Left ventricle myocardium inferior (tissue), 1 donor: ENCODE measurements around the gene NINJ2. TPM values are rescaled to one million over a fixed set of nuclear protein-coding genes. Genes with fewer than 3 reads are reported as not detected.

Experiments used
- DNase-seq: peaks from one replicate; pipeline ENCODE4 v3.0.0-alpha.2; 2020
- H3K27ac ChIP-seq: fragments of 200-600 bp; replicated peaks from 2 replicates; pipeline ENCODE4 v1.8.0; 2021
- H3K27me3 ChIP-seq: fragments of 200-600 bp; 2 replicates; pipeline ENCODE4 v1.8.0; 2021; ENCODE audit warnings: low read depth
- H3K36me3 ChIP-seq: fragments of 200-600 bp; 2 replicates; pipeline ENCODE4 v1.8.0; 2021
- H3K4me1 ChIP-seq: fragments of 200-600 bp; 2 replicates; pipeline ENCODE4 v1.8.0; 2021
- H3K4me3 ChIP-seq: fragments of 200-600 bp; 2 replicates; pipeline ENCODE4 v1.8.0; 2021; ENCODE audit warnings: mild to moderate bottlenecking, moderate library complexity
- H3K9me3 ChIP-seq: fragments of 200-600 bp; replicated peaks from 2 replicates; pipeline ENCODE4 v1.8.0; 2021
- intact Hi-C: fragments of 100-400 bp; cut with micrococcal nuclease; formaldehyde crosslinking; loops from one replicate; pipeline ENCODE4 v1.11.0; 2022
- total RNA-seq: library from RNA; stranded (reverse); fragmentation: NEBNext Ultra II Directional; extraction: Animal tissue kit (Norgen Biotek cat#: 25700); gene quantifications from one replicate; pipeline ENCODE4 v1.2.1, GENCODE V29; 2021
- TF ChIP-seq, protein P1 (sequence below): fragments of 200-600 bp; IDR thresholded peaks from 2 replicates; pipeline ENCODE4 v1.8.0; 2021; ENCODE audit warnings: antibody characterized with exemption, mild to moderate bottlenecking, borderline replicate concordance
- donor health status: DM: no; HTN: yes; CAD: no; lungs with severe emphysema.

The NINJ2 gene
- total RNA-seq, 1 donor from 2014 or later: 4.6 TPM

DNA sequence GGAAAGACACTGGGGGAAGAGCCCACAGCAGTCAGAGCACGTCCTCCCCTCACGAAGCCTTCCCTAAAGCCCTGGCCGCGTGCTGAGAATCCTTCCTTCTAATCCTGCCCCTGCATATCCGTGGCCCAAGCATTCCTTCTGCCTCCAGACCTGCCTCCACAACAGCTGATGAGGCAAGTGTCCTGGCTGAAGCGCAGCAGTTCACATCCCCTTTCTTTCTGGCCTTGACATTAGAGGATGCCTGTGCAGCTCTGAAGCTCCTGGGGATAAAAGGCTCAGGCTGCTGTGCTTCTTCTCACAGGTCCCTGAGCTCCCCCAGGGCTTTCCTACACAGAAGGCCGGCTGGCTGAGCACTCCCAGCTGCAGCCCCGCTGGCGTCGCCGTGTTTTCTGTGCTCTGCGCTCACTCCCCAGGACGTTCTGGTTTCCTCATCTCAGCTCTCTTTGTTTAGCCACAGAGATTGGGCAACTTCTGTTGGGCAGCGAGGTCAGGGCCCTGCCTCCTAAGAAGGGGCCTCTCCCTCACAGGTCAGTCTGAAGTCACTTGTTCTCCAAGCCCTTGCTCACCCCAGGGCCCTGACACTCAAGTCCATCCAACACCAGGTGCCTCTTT, 45.8 kb downstream of the NINJ2 start:
- no peaks in the 10 kb centered on the region for H3K36me3 ChIP-seq
- H3K4me3 ChIP-seq: no peak overlapping the region
- H3K27ac ChIP-seq: peak overlapping the region; percentile 79
- H3K4me1 ChIP-seq: peaks cover 95% of the 10 kb centered on the region
- TF ChIP-seq, protein P1, sequence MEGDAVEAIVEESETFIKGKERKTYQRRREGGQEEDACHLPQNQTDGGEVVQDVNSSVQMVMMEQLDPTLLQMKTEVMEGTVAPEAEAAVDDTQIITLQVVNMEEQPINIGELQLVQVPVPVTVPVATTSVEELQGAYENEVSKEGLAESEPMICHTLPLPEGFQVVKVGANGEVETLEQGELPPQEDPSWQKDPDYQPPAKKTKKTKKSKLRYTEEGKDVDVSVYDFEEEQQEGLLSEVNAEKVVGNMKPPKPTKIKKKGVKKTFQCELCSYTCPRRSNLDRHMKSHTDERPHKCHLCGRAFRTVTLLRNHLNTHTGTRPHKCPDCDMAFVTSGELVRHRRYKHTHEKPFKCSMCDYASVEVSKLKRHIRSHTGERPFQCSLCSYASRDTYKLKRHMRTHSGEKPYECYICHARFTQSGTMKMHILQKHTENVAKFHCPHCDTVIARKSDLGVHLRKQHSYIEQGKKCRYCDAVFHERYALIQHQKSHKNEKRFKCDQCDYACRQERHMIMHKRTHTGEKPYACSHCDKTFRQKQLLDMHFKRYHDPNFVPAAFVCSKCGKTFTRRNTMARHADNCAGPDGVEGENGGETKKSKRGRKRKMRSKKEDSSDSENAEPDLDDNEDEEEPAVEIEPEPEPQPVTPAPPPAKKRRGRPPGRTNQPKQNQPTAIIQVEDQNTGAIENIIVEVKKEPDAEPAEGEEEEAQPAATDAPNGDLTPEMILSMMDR: no peak
- H3K27me3 ChIP-seq: no peaks in the 10 kb centered on the region
- no peaks in the 10 kb centered on the region for H3K9me3 ChIP-seq
- DNase-seq: peak; percentile 74
- intact Hi-C loops: no loop called here

DNA sequence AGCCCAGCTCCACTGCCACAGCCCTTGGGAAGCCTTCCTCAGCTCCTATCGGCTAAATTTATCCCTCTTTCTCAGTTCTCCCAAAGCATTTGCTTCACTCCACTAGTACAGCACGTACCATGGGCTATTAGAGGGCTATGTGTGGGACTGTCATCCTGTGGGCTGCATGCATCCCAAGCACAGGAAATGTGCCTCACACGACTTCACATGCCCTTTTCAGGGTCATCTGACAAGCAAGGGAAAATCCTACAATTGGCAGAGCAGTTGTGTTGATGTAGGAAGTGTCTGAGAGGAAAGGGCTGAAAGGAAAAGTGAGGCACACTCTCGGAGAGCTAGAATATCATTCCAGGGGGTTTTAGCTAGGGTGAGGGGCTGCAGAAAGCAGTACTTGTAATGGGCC, 47.6 kb downstream of the NINJ2 start:
- intact Hi-C loops: no loop called here
- no peak overlapping the region for H3K4me3 ChIP-seq
- no peaks in the 10 kb centered on the region for H3K9me3 ChIP-seq
- TF ChIP-seq, protein P1: no peak
- H3K27ac ChIP-seq: peak overlapping the region; percentile 79
- DNase-seq: peak; percentile 33
- peaks cover 88% of the 10 kb centered on the region for H3K4me1 ChIP-seq
- H3K36me3 ChIP-seq: no peaks in the 10 kb centered on the region
- no peaks in the 10 kb centered on the region for H3K27me3 ChIP-seq

DNA sequence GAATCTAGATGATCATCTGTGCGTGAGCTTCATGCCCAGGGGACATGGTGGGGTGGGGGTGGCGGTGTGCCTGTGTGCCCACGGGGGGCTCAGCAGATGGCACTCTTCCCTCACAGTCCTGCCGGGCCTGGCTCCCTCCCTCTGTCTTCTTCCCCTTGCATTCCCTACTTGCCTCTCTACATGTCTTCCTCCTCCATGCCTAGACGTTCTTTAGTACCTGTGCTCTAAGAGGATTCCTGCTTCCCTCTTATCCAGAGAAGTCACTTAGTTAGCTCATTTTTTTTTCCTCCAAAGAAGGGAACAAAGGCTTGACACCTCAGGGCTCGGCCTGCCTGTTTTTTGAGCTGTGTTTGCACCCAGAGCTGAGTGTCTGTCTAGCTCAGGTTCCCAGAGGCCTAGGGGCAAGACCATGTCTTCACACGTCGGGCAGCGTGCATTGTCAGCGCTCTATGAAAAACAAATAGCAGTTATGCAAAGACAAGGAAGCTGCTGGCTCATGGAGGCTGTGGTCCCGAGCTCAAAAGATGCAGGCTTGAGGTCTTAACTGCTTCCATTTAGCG, 48.8 kb downstream of the NINJ2 start:
- intact Hi-C loops: no loop called here
- peak; percentile 42 for DNase-seq

DNA sequence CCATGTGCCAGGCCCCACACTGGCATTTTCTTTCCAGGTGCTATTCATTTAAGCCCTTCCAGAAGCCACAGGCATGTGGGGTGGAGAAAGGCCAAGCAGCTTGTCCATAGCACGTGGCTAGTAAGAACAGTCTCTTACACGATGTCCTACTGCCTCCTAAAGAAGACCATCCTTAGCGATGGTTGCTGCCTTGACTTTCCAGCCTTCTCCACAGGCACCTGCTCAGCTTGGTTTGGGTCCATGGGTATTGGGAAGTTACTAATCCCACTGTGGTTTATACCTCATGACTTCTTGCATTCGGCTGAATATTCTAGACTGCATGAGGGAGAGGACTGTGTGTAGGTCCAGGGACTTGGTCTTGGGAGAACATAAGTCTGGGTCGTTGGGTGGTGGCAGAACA, 49.2 kb downstream of the NINJ2 start:
- TF ChIP-seq, protein P1: no peak
- DNase-seq: no peak
- no peak overlapping the region for H3K4me3 ChIP-seq
- no peaks in the 10 kb centered on the region for H3K9me3 ChIP-seq
- no peaks in the 10 kb centered on the region for H3K27me3 ChIP-seq
- no peaks in the 10 kb centered on the region for H3K36me3 ChIP-seq
- peak overlapping the region; percentile 79 for H3K27ac ChIP-seq
- intact Hi-C loops: no loop called here
- H3K4me1 ChIP-seq: peaks cover 88% of the 10 kb centered on the region

More for the DNA sequence above, 48.8 kb downstream of the NINJ2 start:
- TF ChIP-seq, protein P1: peak; percentile 35
- Histone ChIP-seq H3K4me3 (no peak overlapping the region), H3K27ac (peak overlapping the region; percentile 79), H3K36me3 (no peaks in the 10 kb centered on the region), H3K27me3 (no peaks in the 10 kb centered on the region), H3K9me3 (no peaks in the 10 kb centered on the region), H3K4me1 (peaks cover 88% of the 10 kb centered on the region)

DNA sequence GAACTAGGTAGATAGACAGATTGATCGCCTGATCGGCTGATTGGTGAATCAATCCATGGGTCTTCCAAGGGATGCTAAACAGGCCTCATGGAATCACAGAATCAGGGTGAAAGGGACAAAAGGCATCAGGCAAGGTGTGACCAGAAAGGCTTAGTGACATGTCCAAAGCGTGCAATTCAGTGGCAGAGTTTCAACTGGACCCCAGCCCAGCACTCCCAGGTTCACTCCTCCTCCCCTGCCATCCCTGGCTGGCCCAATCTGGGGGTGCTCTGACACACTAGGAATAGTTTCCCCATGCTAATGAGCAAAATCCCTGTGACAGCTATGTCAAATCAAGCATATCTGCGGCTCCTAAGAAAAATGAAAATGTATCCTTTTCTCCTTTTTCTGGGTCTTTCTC, 50.4 kb downstream of the NINJ2 start:
- TF ChIP-seq, protein P1: no peak
- H3K27ac ChIP-seq: peak overlapping the region; percentile 21
- H3K4me1 ChIP-seq: peaks cover 88% of the 10 kb centered on the region
- DNase-seq: peak; percentile 47
- intact Hi-C loops: no loop called here
- no peaks in the 10 kb centered on the region for H3K36me3 ChIP-seq
- no peaks in the 10 kb centered on the region for H3K27me3 ChIP-seq
- no peak overlapping the region for H3K4me3 ChIP-seq
- H3K9me3 ChIP-seq: no peaks in the 10 kb centered on the region
